Liver (tissue), 3 donors: ENCODE results near the gene SLX4IP.

Source experiments
- ATF3 ChIP-seq: IDR thresholded peaks from 2 replicates; pipeline ENCODE4 v1.6.1; 2016; ENCODE audit warnings: antibody characterized with exemption
- EGR1 ChIP-seq, 2 donors: IDR thresholded peaks; 2 replicates each; pipeline ENCODE4 v1.6.1; 2016 to 2018; ENCODE audit warnings: antibody characterized with exemption in 2 of 2, low read depth in 2 of 2
- GABPA ChIP-seq, 2 donors: IDR thresholded peaks in 1 of 2; conservative IDR thresholded peaks in 1 of 2; 2 replicates each; pipeline ENCODE4 v1.6.1; 2016; ENCODE audit warnings: antibody characterized with exemption in 2 of 2, mild to moderate bottlenecking in 1 of 2, moderate library complexity in 1 of 2
- HNF4A ChIP-seq, 2 donors: conservative IDR thresholded peaks; 2 replicates each; pipeline ENCODE4 v1.6.1; 2016; ENCODE audit warnings: antibody characterized with exemption in 2 of 2, mild to moderate bottlenecking in 2 of 2
- RAD21 ChIP-seq, 2 donors: IDR thresholded peaks; 2 replicates each; pipeline ENCODE4 v1.6.1; 2016; ENCODE audit warnings: antibody characterized with exemption in 2 of 2, mild to moderate bottlenecking in 2 of 2
- REST ChIP-seq: IDR thresholded peaks from 2 replicates; pipeline ENCODE4 v1.6.1; 2016; ENCODE audit warnings: antibody characterized with exemption, mild to moderate bottlenecking
- RXRA ChIP-seq, 2 donors: IDR thresholded peaks; 2 replicates each; pipeline ENCODE4 v1.6.1; 2017 to 2018; ENCODE audit warnings: antibody characterized with exemption in 2 of 2, mild to moderate bottlenecking in 1 of 2
- TAF1 ChIP-seq: conservative IDR thresholded peaks from 2 replicates; pipeline ENCODE4 v1.6.1; 2016; ENCODE audit warnings: antibody characterized with exemption, mild to moderate bottlenecking
- YY1 ChIP-seq: IDR thresholded peaks from 2 replicates; pipeline ENCODE4 v1.6.1; 2016; ENCODE audit warnings: antibody characterized with exemption, mild to moderate bottlenecking
- TF ChIP-seq, protein P1 (sequence below): fragments of 150-350 bp; IDR thresholded peaks from 2 replicates; pipeline ENCODE4 v1.5.1; 2017; ENCODE audit warnings: improper control_type of control experiment, low read depth, low read length; ENCODE audit not compliant: missing input control
- TF ChIP-seq, protein P2 (sequence below): IDR thresholded peaks from 2 replicates; pipeline ENCODE4 v1.6.1; 2016; ENCODE audit warnings: antibody characterized with exemption
- TF ChIP-seq, protein P3 (sequence below): IDR thresholded peaks from 2 replicates; pipeline ENCODE4 v1.6.1; 2016; ENCODE audit warnings: antibody characterized with exemption
- donor health status: healthy.
- donor health status: healthy.

DNA sequence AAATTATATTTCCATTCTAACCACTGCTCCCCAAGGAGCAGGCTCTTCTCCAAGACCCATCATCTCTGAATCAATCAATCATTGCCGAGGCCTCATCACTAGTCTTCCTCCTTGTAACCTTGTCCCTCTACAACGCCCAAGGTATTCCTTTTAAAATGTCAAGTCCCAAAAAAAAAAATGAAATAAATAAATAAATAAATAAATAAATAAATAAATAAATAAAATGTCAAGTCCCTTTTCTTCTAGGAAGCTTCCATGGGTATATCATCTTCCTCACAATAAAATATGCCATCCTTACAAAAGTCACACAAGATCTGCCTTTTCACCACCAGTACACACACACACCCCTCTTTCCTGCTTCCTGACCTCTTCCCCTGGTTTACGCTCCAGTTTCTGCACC is 181.1 kb downstream of the SLX4IP start:
- TF ChIP-seq, protein P1, sequence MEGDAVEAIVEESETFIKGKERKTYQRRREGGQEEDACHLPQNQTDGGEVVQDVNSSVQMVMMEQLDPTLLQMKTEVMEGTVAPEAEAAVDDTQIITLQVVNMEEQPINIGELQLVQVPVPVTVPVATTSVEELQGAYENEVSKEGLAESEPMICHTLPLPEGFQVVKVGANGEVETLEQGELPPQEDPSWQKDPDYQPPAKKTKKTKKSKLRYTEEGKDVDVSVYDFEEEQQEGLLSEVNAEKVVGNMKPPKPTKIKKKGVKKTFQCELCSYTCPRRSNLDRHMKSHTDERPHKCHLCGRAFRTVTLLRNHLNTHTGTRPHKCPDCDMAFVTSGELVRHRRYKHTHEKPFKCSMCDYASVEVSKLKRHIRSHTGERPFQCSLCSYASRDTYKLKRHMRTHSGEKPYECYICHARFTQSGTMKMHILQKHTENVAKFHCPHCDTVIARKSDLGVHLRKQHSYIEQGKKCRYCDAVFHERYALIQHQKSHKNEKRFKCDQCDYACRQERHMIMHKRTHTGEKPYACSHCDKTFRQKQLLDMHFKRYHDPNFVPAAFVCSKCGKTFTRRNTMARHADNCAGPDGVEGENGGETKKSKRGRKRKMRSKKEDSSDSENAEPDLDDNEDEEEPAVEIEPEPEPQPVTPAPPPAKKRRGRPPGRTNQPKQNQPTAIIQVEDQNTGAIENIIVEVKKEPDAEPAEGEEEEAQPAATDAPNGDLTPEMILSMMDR: no peak
- TF ChIP-seq GABPA (IDR thresholded peaks at IDR 0.05 in 1 of 2, conservative IDR thresholded peaks at IDR 0.05 in 1 of 2) (no peak), RXRA (IDR thresholded peaks at IDR 0.05) (no peak), EGR1 (IDR thresholded peaks at IDR 0.05; ENCODE audit: low read depth in 2 of 2) (no peak), REST (no peak), RAD21 (IDR thresholded peaks at IDR 0.05) (no peak), ATF3 (no peak), TAF1 (no peak), YY1 (no peak), HNF4A (conservative IDR thresholded peaks at IDR 0.05) (no peak)
- TF ChIP-seq, protein P2, sequence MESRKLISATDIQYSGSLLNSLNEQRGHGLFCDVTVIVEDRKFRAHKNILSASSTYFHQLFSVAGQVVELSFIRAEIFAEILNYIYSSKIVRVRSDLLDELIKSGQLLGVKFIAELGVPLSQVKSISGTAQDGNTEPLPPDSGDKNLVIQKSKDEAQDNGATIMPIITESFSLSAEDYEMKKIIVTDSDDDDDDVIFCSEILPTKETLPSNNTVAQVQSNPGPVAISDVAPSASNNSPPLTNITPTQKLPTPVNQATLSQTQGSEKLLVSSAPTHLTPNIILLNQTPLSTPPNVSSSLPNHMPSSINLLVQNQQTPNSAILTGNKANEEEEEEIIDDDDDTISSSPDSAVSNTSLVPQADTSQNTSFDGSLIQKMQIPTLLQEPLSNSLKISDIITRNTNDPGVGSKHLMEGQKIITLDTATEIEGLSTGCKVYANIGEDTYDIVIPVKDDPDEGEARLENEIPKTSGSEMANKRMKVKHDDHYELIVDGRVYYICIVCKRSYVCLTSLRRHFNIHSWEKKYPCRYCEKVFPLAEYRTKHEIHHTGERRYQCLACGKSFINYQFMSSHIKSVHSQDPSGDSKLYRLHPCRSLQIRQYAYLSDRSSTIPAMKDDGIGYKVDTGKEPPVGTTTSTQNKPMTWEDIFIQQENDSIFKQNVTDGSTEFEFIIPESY: no peak
- TF ChIP-seq, protein P3, sequence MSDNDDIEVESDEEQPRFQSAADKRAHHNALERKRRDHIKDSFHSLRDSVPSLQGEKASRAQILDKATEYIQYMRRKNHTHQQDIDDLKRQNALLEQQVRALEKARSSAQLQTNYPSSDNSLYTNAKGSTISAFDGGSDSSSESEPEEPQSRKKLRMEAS: no peak
